HG03565 (cell line): ENCODE results near the gene TMEM38B.
"Not testable (repeated sequence)": the region's sequence is repeated elsewhere in the genome, so short reads cannot be mapped to it uniquely, and the experiment has no call there.

Experiments used
- ATAC-seq: cut with Tn5 transposase; IDR thresholded peaks from one replicate; pipeline ENCODE4 v1.9.1; 2021; ENCODE audit warnings: mild to moderate bottlenecking, moderate library complexity; ENCODE audit not compliant: unreplicated experiment

TMEM38B gene

GRCh38 chr9:105681313-105681712, 13.0 kb upstream of the TMEM38B start:
- no peak for ATAC-seq

GRCh38 chr9:105681724-105682123, 12.6 kb upstream of the TMEM38B start:
- ATAC-seq: no peak

- ATAC-seq: no peak
These were observed 10.6 kb upstream of the TMEM38B start for GRCh38 chr9:105683688-105684275.

- no peak for ATAC-seq
These were observed 7.4 kb upstream of the TMEM38B start for GRCh38 chr9:105686936-105687335.

DNA sequence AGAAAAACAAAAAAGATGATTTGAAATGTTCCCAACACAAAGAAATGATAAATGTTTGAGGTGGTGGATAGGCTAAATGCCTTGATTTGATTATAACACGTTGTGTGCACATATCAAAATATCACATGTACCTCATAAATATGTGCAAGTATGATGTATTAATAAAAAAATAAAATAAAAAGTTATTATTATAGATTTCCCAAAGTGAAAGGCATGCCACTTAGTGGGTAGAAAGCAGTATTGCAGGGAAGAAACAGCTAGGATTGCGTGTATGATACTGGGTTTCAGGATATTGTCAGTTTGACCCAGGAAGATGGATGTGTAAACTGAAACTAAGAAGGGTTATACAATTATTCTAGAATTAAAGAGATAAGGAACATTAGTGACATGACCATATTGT, 3.6 kb upstream of the TMEM38B start:
- no peak for ATAC-seq

- peak; percentile 16 for ATAC-seq
These were observed 729 bp upstream of the TMEM38B start for GRCh38 chr9:105693435-105694189.

- ATAC-seq: peak; percentile 40
These were observed 674 bp downstream of the TMEM38B start for GRCh38 chr9:105694848-105695581.

DNA sequence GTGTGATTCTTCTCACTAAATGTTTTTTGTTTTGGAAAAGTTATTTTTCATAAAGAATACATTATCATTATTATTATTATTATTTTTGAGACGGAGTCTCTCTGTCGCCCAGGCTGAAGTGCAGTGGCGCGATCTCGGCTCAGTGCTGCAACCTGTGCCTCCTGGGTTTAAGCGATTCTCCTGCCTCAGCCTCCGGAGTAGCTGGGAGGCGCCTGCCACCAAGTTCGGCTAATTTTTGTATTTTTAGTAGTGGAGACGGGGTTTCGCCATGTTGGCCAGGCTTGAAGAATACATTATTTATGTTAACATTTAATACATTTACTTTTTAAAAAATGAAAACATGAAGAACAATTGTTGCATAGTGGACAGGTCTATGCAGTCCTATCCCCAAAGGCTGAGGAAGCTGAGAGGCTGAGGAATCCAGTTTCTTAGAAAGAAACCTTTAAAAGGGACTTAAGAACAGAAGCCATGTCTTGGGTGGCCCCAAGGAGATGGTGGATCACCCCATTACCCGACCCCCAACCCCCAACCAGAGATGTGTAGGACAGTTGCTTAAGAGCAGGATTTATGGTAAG, 2.0 kb downstream of the TMEM38B start:
- no peak for ATAC-seq

GRCh38 chr9:105697871-105698270, 3.5 kb downstream of the TMEM38B start:
- ATAC-seq: no peak

- ATAC-seq: no peak
These were observed 4.1 kb downstream of the TMEM38B start for GRCh38 chr9:105698348-105698870.

DNA sequence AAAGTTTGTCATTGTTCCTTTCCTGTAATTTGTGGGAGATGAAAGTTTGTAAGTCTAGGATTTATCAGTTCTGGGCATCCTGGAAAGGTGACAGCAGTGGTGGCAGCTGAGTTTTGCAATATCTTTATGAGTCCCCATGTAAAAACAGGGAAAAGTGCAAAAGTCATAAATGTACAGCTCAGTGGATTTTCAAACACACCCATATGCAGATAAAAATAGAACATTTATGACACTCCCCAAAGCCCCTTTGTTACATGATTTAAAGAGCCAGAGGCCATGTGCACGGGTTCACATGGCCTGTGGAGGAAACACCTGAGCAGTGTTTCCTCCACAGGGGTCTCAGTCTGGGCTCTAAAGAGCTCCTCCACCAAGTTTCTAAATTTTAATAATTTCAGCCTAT, 6.3 kb downstream of the TMEM38B start:
- ATAC-seq: no peak

DNA sequence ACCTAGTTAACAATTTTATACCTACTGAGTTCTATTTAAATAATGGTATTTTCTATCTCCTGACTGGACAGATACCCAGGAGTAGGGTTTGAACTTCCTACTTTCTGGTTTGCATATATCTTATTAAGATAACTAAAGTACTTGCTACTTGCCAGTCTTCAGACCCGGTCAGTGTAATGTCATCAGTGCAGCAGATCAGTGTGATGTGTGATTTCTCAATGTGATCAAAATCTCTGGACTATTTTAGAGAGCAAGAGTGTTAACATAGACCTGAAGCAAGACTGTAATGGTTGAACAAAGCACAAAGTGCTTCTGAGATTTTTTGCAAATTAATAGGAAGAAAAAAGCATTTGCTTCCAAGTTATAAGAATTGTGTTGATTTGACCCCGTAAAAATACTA, 6.8 kb downstream of the TMEM38B start:
- no peak for ATAC-seq

- no peak for ATAC-seq
These were observed 7.9 kb downstream of the TMEM38B start for GRCh38 chr9:105702207-105702606.

DNA sequence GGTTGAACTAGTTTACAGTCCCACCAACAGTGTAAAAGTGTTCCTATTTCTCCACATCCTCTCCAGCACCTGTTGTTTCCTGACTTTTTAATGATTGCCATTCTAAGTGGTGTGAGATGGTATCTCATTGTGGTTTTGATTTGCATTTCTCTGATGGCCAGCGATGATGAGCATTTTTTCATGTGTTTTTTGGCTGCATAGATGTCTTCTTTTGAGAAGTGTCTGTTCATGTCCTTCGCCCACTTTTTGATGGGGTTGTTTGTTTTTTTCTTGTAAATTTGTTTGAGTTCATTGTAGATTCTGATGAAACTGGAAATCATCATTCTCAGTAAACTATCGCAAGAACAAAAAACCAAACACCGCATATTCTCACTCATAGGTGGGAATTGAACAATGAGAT, 9.3 kb downstream of the TMEM38B start:
- ATAC-seq: not testable (repeated sequence)

DNA sequence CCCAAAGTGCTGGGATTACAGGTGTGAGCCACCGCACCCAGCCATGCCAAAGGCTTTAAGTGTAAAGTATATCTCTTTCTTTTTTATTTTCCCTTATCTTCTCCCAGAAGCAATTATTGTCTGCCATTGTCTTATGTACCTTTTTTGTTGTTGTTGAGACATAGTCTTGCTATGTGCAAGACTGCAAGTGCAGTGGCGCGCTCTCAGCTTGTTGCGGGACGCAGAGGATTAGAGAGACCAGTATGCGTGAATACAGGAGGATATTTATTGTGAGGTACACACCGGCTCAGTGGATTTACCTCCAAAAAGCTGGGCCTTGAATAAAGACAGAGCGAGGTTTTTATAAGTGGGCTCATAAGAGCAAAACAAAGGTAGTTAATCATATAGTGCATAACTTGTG, 11.8 kb downstream of the TMEM38B start:
- no peak for ATAC-seq

DNA sequence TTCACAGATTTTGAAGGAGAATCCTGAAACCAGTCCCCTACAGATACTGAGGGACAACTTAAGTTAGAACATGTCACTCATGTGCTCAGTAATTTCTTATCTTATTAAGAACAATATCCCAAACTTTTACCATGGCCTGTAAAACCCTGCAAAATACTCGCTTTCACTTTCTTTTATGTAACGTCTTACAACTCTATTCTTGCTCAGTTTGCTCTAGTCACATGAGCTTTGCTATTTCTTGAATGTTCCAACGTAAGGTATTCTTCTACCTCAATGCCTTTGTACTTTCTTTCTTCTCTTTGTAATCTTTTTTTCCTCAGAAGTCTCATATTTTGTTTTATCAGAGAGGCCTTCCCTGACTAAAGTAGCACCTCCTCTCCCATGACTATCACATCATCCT, 14.1 kb downstream of the TMEM38B start:
- ATAC-seq: peak; percentile 64

DNA sequence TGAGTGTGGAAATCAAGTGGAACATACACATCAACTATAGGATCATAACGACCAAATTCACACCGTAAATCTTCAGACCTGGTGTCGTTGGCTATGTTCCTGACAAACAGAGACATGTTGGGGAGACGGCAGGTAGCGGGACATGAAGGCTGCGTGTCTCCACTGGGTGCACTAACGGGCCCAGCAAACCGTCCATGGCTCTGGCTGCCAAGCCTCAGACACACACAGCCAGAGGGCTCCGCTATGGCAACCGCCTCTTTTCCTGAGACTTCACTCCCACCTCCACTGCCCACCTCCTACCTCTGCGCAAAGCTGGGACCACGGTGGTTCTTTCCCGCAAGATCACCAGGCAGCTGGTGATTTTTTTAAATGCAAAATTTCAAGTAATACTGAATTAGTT, 16.3 kb downstream of the TMEM38B start:
- no peak for ATAC-seq

DNA sequence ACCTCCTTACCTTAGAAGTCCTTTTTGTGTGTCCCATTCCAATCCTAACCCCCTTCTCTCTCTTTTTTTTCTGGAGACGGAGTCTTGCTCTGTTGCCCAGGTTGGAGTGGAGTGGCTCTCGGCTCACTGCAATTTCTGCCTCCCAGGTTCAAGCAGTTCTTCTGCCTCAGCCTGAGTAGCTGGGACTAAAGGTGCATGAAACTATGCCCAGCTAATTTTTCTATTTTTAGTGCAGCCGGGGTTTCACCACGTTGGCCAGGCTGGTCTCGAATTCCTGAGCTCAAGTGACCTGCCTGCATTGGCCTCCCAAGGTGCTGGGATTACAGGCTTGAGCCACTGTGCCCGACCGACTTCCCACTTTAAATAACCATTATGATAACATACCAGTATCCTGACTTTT, 17.5 kb downstream of the TMEM38B start:
- ATAC-seq: no peak

GRCh38 chr9:105712297-105712696, 18.0 kb downstream of the TMEM38B start:
- no peak for ATAC-seq

DNA sequence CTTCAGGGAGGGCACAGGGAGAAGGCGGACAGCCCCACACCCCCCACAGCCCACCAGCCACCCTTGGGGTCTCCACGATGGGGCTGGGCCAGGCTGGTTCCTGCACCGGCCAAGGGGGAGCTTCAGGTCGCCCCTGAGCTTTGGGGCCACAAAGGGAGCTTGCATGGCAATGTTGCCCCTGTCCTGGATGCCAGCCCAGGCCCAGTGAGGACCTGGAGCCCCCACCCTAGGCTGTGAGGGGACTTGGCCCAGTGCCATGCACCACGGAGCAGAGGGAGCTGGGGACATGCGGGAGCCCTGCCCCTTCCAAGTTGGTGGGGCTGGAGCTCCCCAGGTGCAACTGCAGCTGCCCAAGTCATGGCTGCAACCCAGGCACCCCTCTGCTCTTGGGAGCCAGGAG, 18.4 kb downstream of the TMEM38B start:
- ATAC-seq: no peak

DNA sequence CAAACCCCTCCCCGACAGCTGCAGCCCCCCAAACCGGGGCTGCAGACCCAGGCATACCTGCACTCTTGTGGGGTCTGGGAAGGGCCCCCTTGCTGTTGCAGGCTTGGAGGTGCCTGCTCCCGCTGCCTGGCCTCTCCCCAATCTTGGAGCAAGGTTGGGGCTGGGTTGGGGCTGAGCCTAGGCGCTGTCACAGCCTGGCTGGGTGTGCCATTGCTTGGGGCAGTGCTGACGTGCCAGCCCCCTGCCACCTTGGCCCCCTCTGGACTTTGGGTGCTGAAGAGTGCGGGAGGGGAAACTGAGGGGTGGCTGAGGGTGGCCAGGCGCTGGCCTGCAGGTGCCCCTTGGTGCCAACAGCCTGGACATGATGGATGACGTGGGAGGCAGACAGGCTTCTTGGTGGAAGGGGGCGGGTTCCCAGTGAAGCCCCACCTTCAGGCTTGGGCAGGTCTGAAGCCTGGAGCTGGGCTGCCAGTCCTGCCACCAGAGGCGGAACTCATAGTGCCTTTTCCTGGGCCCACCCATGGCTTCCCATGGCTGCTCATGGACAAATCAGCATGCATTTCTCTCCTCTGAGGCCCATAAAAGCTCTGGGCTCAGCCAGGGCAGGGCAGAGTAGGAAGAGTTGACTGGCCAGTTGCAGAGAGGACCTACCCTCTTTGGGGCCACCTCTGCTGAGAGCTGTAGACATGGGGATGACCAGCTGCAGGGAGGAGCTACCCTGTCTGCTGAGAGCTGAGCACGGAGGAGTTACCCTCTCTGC, 19.1 kb downstream of the TMEM38B start:
- no peak for ATAC-seq
